ENCODE data around the gene PTGDR.

- TF ChIP-seq, protein P1, sequence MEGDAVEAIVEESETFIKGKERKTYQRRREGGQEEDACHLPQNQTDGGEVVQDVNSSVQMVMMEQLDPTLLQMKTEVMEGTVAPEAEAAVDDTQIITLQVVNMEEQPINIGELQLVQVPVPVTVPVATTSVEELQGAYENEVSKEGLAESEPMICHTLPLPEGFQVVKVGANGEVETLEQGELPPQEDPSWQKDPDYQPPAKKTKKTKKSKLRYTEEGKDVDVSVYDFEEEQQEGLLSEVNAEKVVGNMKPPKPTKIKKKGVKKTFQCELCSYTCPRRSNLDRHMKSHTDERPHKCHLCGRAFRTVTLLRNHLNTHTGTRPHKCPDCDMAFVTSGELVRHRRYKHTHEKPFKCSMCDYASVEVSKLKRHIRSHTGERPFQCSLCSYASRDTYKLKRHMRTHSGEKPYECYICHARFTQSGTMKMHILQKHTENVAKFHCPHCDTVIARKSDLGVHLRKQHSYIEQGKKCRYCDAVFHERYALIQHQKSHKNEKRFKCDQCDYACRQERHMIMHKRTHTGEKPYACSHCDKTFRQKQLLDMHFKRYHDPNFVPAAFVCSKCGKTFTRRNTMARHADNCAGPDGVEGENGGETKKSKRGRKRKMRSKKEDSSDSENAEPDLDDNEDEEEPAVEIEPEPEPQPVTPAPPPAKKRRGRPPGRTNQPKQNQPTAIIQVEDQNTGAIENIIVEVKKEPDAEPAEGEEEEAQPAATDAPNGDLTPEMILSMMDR (IDR thresholded peaks at IDR 0.05) = no peak
- no peak for TF ChIP-seq POLR2A (IDR thresholded peaks at IDR 0.05)
These were observed 4.9 kb upstream of the PTGDR start for GRCh38 chr14:52262600-52262999.

Measured in transverse colon (tissue), 3 donors.